ENCODE measurements around the gene ARHGAP22.

Gene ARHGAP22

DNA sequence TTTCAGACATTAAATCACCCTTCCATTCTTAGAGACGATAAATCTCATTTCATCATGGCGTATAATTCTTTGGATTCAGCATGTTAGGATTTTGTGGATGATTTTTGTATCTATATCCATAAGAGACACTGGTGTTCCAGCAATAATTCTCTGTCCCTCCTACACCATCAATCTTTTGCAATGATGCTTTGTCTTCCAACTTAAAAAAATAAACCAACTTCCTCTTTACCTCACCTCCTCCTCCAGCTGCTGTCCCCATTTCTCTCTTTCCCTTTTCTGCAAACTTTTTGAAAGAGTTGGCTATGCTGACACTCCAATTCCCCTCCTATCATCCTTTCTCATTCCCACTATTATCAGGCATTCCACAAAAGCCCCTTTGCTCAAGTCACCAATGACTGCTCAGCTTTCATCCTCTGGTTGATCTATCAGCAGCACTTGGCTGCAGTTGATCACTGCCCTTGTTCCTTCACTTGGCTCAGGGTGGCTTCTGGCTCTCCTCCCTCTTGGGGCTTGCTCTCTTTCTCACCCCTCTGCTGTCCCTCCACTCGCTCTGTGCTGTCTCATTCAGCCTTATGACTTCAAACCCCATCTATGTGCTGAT lies 130.0 kb downstream of the ARHGAP22 start:
- DNase-seq, result no peak

DNA sequence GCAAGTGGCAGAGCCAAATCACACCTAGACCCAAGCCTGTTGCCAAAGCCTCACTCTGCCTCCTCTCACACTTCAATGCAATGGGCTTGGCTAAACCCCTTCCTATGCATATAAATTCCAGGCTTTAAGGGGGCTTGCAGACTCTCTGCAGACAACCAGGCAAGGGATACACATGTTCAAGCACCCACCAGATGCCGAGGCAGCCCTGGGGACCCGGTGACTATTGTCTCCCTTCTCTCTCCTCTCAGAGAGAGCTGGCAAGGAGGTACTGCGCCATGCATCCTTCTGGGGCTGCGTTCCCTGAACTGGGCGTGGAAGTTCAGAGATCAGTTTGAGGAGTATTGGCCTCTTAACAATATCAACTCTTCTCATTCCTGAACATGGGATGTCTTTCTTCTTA lies 131.2 kb downstream of the ARHGAP22 start:
- DNase-seq, result no peak

DNA sequence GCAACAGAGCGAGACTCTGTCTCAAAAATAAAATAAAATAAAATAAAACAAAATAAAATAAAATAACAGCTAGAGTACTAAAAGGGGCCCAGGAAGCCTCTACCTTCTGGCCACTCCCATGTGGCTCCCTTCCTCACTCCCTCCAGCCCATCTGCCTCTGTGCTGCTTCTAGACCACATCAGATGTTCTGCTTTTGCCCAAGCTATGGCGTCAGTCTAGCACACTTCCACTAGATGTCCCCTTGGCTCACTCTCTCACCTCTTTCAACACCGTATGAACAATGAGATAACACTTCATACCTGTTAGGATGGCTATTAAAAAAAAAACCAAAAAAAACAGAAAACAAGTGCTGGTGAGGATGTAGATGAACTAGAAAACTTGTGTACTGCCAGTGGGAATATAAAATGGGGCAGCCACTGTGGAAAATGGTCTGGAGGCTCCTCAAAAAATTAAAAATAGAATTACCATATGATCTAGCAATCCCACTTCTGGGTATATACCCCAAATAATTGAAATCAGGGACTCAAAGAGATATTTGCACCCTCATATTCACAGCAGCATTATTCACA lies 132.3 kb downstream of the ARHGAP22 start:
- DNase-seq, result no peak

DNA sequence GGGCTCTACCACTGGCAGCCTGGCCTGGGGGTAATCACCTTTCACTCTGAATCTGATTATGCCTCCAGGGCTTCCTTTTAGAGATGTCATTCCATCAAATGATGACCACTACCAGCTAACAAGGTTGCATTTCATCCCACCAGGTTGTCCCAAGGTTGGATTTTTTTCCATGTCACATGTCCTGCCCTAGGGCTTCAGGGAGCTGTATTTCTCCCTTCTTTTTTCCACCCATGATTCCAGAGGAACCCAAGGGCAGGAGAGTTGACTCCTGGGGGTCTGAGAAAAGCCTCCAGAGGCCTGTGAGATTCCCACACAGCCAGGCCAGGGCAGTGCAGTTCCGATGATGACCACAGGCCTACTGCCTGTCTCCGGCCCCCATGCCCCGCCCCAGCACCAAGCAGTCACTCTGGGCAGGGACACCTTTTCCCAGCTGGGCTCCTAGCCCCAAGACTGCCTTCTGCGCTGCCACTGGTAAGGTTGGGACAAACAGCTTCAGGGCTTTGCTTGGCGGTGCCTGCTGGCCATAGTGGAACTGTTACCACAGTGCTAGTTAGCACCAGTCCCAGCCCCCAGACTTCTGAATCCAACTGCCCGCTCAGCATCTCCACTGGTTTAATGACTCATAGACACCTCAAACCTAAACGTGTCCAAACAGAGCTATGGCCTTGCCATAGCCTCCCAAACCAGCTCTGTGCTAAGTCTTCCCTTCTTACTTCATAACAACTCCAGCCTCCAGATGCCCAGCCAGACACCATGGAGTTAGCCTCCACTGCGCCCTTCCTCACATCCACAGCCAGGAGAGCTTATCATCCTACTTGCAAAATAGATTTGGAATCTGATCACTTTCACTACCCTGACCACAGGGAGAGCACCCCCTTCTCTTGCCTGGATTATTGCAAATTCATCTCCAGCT lies 133.7 kb downstream of the ARHGAP22 start:
- DNase-seq, result no peak

DNA sequence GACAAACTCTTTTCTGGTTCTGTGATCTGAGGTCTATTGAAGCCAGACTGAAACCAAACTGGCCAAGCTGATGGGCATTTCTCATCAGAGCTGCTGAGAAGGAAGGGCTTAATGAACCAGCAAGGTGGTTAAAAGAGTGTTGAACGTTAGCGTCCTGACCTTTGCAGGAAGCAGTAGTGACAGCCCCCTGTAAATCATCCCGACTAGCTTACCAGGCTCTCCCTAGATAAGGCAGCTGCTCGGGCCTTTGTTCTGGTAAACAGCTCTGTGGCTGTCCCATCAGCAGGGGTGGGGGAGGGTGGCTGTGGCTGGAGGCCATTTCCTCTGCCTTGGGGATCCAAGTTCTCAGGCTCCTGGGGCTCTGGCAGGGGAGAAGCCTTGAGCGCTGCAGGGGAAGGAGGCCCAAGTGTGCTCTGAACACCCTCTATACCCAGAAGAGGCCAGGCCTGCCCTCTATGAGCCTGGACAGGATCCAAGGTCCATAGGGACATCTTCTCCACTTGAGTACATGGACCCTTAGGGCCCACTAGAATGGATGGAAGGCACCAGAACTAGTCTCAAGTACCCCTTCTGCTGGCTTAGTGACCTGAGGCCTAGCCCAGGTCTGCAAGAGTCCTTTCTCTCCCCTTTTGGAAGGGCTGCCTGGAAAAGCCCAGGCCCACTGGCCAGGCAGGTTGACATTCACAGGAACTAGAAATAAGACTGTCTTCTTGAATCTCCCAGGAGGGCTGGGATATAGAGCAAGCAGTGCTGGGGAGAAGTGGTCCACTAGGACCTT lies 134.6 kb downstream of the ARHGAP22 start:
- DNase-seq, result no peak

- DNase-seq, result no peak
These were observed 135.3 kb downstream of the ARHGAP22 start for GRCh38 chr10:48469516-48470020.

- no peak for DNase-seq
These were observed 135.9 kb downstream of the ARHGAP22 start for GRCh38 chr10:48468866-48469511.

DNA sequence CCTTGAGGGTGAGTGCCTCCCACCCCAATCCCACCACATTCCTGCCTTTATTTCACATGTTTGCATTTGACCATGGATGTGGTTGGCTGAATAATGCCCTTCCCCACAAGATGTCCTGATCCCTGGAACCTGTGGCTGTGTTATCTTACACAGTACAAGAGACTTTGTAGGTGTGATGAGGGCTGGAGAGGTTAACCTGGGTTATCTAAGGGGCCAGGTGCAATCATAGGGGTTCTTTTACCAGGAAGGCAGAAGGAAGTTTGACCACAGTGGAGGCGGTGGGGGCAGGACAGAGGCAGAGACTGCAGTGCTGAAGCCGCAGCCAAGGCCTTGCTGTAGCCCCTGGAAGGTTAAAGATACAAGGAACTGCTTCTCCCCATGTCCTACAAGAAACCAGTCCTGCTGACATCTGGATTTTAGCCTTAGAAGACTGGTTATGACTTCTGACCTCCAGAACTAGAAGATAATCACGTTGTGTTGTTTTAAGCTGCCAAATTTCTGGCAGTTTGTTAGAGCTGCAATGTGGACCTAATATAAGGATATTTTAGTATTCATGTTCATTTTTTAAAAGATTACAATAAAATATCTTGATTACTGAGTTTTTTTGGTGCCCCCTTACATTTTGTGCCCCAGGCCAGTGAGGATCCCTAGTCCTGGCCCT lies 136.6 kb downstream of the ARHGAP22 start:
- no peak for DNase-seq

- DNase-seq, result no peak
These were observed 137.2 kb downstream of the ARHGAP22 start for GRCh38 chr10:48467669-48468068.

- DNase-seq, result no peak
These were observed 138.1 kb downstream of the ARHGAP22 start for GRCh38 chr10:48466611-48467240.

DNA sequence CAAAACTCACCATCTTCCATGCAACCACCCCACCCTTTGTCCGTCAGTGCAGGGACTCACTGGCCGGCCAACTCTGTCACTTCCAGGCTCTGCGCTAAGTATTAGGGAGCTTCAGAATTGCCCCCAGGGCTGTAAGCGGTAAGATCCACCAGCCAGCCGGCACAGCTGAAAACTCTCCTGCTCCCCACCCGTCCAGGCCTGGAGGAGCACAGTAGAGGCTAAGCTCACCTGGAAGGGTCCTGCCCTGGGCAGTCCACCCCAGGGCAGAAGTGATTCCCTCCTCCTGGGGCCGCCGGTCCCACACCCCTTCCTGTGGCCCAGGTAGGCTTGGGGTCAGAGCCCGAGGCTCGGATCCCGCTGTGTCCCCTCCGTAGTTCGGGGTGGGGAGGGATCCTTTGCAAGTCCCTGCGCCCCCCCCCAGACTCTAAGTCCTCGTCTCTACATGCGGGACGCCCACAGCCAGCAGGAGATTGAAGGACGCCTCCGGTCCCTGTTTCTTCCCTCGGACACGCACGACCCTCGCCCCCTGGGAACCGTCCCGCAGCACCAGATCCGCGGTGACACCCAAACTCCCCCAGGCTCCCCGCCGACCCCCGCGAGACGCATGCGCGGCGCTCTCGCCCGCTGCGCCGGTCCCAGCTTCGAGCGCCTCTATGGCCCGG lies 138.9 kb downstream of the ARHGAP22 start:
- no peak for DNase-seq

GRCh38 chr10:48464871-48465736 lies 139.8 kb downstream of the ARHGAP22 start:
- no peak for DNase-seq

- DNase-seq, result no peak
These were observed 140.6 kb downstream of the ARHGAP22 start for GRCh38 chr10:48464121-48464870.

- DNase-seq, result no peak
These were observed 141.4 kb downstream of the ARHGAP22 start for GRCh38 chr10:48463318-48464003.

GRCh38 chr10:48462482-48463020 lies 142.3 kb downstream of the ARHGAP22 start:
- DNase-seq, result no peak

DNA sequence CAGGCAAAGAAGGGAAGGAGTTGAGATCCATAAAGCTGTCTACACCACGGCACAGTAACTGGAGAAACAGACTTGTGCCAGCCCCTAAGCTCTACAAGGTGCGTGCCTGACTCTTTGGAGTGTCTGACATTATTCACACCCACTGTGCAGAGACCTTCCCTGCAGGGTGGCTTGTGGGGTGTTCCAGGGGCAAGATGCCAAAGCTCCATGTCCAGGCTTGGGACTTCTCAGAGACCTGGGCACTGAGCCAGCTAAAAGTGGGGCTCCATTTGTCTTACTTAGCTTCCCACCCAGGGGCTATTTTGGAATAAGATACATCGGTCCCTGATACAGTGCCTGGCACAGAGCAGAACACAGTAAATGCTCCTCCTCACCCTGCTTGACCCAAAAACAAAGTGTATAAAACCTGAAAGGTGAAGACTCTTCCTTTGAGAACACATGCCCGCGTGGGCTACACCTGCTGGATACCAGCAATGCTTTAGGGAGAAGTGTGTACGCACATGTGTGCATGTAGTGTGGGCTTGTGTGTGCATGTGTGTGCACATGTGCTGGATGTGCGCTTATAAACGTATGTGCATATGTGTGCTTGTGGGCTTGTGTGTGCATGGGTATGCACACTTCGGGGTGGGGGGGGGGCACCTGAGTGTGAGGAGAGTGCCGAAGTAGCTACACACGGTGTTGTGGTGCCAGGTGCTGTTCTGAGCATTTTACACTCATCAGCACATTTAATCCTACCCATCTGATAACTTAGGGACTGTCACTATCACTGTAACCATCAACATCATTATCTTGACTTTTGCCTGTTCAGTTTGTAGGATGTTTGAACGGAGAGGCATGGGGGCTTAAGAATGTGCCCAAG lies 143.0 kb downstream of the ARHGAP22 start:
- no peak for DNase-seq

GRCh38 chr10:48460182-48460581 lies 144.7 kb downstream of the ARHGAP22 start:
- DNase-seq, result no peak
